GM21447 (cell line): ENCODE measurements around the gene COL9A2.

Experiments
- ATAC-seq: cut with Tn5 transposase; IDR thresholded peaks from one replicate; pipeline ENCODE4 v1.9.1; 2021; ENCODE audit not compliant: unreplicated experiment

Gene COL9A2

DNA sequence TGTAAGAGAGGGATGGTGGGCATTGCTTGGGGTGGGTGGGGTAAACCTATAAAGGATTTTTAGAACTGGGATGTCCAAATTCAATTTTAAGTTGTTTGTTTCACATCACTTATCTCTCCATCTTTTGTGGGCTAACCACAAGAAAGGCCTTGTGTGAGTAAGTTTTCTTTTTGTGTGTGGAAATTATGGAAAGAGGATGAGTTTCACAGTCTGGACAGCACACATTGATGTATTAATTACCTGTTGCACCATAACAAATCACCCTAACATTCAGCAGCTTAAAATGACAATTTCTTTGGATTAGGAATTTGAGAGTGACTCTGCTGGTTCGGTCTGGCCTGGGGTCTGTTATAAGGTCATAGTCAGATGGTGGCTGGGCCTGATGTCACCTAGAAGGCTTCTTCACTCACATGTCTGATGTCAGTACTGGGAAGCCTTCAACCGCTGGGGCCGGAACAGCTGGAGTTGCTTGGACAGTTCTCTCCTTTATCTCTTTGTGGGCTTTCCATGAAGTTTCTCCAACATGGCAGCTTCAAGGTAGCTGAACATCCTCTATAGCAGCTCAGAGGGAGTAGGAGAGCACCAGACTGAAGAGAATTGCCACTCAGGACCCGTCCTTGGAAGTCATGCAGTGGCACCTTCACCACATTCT, 2.0 kb upstream of the COL9A2 start:
- ATAC-seq: no peak

DNA sequence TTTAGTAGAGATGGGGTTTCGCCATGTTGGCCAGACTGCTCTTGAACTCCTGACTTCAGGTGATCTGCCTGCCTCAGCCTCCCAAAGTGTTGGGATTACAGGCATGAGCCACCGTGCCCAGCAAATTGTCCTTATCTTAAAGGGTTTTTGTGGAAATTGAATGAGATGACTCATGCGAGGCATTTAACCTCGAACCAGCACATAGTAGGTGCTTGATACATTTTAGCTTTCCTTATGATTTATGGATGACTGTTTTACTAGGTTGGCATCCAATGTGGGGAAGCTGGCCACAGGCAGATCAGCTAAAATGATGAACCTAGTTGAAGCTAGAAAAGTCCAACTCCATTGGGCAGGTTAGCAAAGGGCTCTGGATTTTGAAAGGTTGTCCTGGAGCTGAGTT, 1.4 kb upstream of the COL9A2 start:
- ATAC-seq: no peak

DNA sequence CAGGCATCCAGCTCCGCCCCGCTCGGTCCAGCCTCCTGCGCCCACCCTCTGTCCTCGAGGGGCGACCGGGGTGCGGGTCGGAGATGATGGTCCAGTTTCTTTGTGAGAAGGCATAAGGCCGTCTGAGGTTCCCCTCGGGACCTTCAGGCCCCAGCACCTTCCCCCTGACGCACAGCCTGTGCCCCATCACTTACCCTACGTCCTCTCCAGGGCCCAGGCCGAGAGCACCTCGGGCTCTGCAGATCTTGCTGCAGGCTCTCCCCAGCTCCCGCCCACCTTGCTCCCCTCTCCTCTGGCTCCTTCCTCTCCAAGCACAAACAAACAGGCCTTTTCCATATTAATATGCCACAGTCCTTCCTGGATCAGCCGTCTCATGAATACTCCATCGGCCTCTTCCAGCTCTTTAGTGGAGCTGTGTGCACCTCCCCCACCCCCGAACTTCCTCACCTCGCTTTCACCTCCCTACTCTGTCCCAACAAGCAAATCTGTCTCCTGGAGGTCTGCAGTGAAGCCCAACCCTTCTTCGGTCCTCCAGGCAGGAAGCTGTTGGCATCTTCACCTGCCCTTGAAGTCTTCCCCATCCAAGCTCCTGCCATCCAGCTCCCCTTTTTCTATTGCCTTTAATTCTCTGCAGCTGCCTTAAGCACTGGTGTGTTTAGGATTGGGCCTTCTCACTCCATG, 448 bp upstream of the COL9A2 start:
- no peak for ATAC-seq

DNA sequence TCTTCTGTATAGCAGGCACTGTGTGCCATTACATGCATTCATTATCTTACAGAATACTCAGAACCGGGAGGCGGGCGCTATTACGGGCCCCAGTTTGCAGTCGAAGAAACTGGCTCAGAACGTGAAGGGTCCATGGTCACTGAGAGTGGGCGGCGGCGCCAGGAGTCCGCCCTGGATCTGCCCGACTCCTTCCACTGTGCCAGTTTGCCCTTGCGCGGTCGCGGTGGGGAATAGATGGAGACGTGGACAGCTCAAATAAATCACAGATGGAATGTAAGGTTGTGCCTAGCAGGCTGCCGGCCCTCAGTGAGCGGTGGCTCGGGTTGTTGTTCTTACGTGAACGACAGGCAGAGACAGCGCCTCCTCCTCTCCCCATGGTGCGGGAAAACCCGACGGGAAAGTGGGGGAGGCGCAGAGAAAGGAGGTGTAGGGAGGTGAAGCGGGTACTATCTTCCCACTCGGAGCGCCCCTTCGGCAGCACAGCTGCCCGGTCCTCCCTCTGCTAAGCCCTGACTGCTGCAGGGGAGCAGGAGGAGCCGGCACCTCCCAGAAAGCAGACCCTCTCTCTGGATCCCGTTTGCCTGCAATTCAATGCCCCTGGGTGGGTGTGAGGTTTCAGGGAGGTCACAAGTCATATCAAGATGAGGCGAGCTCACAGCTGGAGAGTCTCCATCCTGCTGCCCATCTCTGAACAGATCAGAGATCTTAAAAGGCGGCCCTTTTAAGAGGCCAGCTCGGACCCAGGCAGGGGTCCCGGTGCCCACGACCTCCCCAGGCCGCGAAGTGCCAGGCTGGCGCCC, 1.1 kb downstream of the COL9A2 start:
- ATAC-seq: no peak

DNA sequence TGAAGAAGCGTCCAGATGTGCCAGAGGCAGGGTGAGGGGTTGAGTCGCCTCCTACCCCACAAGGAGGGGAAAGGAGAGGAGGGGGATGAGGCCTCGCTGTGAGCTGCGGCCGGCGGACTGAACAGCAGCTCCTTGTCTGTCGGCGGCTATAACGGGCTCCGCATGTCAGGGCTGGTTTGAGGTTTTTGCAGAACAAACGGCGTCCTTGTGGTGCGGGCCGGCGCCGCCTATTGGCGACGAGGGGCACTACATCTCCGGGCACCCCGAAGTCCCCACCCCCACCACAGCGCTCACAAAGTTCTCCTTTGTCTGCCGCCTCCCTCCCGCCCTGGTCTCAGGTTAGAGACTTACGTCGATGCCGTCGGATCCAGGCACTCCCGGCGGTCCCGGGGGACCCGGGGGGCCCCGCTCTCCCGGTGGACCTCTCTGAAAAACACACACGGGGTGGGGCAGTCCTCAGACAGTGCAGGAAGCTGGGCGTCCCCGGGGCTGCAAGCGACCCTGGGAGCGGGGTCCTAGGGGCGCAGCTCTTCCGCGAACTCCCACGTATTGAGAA, 1.8 kb downstream of the COL9A2 start:
- peak; percentile 28 for ATAC-seq

DNA sequence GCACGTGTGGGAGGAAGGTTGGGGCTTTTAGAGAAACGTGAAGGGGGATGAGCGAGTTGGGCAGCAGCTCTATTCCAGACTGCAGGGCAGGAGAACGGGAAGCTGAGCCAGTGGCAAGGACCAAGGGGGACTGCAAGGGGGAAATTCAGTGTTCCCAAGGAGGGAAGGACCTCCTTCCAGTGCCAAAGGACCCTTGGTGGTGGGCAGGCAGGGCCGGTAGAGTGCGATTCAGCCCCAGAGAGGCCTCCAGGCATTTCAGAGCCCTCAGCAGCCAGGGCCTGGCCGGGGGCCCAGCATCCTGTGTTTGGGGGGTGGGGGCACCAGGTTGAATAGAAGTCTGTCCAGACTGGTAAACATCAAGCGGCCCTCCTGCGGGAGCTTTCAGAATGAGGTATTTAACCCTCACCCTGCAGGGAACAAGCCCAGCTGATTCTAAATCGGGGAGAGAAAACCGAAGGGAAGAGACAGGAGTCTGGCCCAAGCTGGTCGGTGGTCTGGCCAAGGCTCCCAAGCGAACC, 2.3 kb downstream of the COL9A2 start:
- no peak for ATAC-seq

DNA sequence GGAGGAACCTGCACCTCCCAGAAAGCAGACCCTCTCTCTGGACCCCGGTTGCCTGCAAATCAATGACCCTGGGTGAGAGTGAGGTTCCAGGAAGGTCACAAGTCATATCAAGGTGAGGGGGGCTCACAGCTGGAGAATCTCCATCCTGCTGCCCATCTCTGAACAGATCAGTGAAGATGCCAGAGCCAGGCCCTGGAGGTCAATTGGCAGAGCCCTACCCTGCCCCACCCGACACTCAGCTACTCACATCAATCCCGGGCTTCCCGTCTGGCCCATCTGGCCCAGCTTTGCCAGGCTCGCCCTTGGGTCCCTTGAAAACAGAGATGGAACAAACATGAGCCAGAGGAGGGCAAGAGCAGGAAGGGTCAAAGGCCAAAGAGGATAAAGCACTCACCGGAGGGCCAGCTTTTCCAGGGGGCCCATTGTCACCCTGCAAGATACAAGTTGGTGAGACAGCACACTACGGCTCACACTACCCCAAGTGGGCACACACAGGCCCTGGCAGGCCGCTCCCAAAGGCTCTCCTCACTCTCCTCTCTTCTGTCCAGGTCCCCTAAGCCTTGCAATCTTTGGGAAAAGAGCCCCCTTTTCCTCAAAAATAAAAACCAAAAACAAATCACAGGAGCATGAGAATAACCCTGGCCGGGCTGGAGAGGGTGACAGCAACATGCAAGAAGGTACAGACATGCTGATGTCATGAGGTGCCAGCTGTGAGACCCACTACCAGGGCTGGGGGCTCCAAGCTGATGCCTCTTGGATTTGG, 2.9 kb downstream of the COL9A2 start:
- ATAC-seq: no peak

DNA sequence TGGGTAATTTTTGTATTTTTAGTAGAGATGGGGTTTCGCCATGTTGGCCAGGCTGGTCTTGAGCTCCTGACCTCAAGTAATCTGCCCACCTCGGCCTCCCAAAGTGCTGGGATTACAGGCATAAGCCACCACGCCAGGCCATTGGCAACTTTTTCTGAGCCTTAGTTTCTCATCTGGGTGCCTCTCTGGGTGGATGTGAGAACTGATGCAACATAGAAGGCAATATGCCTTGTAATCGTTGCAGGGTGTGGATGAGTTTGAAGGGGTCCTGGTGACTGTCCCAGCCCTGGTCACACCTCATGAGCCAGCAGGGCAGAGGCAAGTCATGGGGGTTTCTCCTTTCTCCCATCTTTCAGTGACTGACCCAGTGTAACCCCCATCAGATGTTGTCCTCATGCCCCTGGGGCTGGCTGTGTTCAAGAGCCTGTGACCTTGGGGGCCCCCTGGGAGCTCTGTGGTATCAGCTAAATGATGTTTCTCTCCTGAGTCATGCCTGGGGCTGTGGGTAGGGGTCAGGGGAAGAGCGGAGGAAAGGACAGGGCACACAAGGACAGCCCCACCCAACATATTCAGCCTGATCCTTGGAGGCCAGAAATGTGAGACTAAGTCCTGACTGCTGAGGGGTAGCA, 3.6 kb downstream of the COL9A2 start:
- peak; percentile 43 for ATAC-seq

DNA sequence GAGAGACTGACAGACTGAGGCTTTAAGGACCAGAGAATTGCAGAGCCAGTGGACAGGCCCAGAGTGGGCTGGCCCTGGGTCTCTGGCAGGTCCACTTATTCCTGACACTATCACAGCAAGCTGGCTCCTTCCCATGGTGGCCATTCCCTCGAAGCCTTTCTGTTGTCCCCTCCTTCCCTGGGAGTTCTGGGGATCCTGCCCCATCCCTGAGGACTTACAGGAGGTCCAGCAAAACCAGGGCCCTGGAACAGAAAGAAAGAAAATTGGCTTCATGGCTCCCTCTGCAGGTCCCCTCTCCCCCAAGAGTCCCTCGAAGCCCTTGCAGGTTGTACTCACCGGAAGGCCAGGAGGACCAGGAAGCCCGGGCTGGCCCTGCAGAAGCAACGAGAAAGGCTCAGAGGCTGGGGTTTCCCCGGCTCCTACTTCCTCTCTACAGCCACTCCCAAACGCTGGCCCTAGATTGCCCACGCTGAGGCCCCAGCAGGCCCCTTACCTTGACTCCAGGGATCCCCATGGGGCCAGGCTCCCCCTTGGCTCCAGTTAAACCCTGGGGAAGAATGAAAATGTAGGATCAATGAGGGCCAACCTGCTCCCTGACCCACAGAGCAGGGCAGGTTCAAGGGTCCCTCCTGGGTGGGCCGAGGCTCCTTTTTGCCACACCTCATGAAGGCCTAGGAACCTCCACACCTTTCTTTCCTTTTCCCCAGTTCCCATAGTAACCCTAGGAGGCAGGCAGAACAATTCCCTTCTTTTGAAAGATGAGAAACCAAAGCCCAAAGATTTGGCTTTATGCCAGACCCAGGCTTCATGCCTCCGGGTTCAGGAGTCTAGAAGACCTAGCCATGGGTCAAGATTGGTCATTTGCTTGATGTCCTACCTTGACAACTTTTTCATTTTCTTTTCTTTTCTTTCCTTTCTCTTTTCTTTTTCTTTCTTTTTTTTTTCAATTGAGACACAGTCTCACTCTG, 4.6 kb downstream of the COL9A2 start:
- ATAC-seq: peak; percentile 58

DNA sequence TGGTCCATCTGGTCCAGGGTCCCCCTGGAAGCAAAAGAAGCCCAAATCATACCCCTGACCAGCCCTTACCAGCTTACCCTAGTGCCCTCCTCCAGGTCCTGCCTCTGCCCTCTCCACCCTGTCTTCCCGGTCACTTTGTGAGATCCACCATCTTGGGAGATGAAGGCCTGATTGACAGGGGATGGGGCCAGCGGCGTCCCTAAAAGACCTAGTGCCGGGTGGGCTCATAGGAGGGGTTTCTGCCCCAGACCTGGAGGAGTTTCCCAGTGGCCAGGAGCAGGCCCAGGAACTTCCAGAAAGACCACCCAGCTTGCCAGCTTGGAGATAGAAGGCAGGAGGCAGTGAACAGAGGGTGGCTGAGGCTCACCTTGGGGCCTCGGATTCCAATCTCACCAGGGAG, 5.4 kb downstream of the COL9A2 start:
- no peak for ATAC-seq

DNA sequence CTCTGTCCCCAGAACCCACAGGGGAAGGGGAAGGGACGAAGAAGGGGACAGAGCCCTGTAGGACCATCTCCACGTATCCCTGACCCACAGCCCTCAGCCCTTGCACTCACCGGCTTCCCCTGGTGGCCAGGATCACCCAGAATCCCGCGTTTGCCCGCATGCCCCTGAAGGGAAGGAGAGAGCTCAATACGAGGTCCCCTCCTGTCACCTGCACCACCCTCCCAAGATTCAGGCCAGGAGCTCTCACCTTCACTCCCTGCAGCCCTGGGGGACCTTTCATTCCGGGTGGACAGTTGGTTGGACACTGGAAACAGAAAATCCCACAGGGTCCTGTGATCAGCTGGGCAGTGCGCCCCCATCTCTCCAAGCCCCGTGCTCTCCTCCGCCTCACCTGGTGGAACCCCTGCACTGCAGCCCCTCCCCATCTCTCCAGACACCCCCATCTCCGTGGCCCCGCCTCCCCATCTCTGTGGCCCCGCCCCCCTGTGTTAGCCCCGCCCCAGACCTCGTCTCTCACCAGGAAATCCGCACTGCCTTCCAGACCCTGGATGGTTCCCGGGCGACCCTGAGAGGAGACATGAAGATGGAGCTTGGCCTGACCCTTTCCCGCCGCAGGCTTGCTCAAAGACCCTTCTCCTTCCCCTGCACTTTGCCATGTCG, 6.0 kb downstream of the COL9A2 start:
- ATAC-seq: no peak

DNA sequence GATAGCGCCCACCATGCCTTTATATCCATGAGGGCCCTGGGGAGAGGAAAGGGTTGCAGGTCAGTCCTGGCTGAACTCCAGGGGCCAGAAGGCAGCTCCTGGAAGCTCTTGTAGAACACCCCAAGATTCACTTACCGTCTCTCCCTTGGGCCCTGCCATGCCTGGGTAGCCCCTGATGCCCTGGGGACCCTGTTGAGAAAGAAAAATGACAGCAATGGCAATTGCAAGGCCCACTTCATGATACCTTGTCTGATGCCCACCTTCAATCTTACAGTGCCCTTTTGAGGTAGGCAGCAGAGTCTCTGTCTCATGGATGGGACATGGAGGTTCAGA, 7.0 kb downstream of the COL9A2 start:
- no peak for ATAC-seq

DNA sequence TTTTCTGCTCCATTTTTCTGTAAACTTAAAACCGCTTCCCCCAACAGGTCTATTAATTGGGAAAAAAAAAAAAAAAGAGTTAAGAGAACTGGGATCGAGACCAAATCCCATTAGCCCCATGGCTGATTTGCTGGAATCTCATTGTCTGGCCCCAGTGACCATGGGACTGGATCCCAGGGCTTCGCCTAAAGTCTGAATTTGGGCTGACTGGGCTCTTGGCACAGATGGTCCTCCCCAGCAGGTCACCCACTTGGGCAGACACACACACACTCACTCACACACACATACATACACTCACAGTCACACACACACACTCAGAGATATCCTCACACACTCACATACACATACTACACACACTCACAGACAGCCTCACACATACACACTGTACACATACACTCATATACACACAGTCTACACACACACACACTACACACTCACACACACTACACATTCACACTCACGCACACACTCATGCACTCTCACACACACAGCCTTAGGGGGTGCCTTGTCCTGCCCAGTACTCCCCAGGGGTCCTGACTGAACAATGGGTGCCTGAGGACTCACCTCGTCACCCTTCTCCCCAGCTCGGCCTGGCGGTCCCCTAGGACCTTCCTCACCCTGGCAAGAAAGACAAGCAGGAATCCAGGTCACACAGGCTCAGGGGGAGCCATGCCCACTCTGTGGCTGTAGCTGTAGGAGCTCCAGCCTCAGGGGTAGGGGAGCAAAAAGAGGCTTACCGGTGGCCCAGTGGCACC, 7.5 kb downstream of the COL9A2 start:
- no peak for ATAC-seq

DNA sequence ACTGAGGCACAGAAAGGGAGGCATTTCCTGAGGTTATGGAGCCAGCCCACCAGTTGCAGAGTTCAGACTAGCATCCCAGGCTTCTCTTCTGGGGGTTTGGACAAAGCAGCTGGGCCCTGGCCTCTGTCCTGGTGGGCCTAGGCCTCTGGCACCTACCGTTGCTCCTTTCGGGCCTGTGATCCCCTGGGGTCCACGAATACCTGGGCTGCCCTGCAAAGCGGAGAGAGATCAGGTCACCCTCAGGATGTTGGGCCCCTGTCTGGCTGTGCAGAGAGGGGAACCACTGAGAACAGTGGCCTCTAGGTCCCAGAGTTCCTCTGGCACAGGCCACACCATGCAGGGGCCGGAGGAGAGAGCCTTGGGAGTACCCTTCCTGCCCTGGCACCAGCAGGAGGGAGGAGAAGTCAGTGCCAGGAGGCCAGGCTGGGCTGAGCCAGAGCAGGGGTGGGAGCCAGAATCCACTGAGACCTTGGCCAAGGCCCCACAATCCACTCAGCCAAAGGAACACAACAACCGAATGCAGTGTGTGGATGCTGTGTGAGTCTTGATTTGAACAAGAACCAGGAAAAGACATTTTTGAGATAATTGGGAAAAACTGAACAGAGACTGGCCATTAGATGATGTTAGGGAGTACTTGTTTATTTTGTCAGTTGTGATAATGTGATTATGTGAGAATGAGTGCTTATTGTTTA, 8.9 kb downstream of the COL9A2 start:
- no peak for ATAC-seq

DNA sequence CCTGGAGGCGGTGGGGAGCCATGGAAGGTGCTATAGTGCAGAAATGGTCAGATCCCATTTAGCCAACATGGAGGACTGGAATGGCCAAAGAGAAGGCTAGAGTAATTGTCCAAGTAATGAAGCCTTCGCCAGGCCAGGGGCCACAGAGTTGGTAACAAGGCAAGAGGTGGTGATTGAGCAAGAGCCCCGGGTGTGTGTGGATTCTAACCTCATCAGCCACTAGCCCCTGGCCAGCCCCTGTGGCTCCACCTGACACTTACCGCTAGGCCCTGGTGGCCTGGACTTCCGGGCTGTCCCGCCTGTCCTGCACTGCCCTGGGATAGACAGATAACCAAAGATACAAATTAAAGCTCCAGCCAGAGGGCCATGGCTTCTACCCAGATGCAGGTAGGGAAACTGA, 9.9 kb downstream of the COL9A2 start:
- no peak for ATAC-seq

DNA sequence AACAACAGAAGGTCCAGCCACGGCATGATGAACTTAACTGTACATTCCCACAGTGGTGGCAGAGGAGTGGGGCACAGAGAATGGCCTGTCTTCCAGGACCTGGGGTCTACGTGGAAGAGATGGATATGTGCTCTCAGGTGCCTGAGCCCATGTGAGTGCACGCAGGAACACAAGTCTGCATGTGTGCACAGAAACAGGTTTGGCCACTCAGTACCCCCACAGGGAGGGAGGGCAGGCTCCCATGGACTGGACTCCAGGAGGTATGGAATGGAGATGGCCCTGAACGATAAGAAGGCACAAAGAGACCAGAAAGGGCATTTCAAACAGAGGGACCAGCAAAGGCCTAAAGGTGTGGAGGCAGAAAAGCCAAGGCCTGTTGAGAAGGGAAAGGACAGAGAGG, 10.8 kb downstream of the COL9A2 start:
- no peak for ATAC-seq

DNA sequence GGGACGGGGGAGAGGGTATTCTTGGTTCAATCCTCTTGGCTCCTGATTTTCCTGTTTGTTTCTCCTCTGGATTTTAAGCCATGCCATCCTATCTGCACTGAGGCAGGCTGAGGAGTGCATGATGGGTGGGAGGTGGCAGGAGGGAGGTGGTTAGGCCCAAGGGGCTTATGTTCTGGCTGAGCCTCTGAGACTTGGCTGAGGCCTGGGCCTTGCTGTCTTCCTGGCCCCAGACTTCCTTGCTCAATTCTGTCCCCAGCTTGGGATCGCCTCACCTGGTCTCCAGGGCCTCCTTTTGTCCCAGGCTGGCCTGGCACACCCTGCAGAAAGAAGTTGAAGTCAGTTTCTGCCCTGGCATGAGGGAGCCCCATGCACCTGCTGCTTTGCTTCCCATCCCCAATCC, 11.2 kb downstream of the COL9A2 start:
- no peak for ATAC-seq

DNA sequence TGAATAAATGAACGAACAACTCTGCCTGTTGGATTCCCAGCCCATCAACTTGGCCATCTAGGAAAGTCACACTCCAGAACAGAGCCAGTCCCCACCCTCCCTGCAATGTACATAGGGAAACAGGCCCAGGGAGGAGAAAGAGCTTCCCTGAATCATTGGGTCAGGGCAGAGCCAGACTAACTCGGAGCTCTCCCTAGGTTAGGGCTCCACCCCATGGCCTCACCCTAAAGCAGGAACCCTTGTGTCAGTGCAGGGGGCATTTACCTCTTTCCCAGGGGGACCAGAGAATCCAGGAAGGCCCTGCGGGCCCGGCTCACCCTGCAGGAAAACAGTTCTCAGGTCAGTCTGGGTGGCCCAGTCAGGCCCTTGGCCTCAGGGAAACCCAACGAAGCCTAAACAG, 11.6 kb downstream of the COL9A2 start:
- ATAC-seq: no peak
